ENCODE measurements around the gene SAP30.

- TF ChIP-seq POLR2AphosphoS5 (IDR thresholded peaks at IDR 0.05) (no peak), CTCF (IDR thresholded peaks at IDR 0.05) (no peak)
Measured at GRCh38 chr4:173332963-173333657, 37.6 kb upstream of the SAP30 start.
